ENCODE results near the gene INPP5E.

- TF ChIP-seq POLR2AphosphoS5 (IDR thresholded peaks at IDR 0.05; ENCODE audit: low read depth, low read length) (no peak), TAF1 (IDR thresholded peaks at IDR 0.05; ENCODE audit: borderline replicate concordance, insufficient read depth, low read length) (no peak), SIN3A (IDR thresholded peaks at IDR 0.05; ENCODE audit: borderline replicate concordance, insufficient read depth, low read length) (no peak)
These were observed 16.8 kb downstream of the INPP5E start for GRCh38 chr9:136422876-136423275.
